ENCODE data around the gene IGF2R. TPM values are rescaled to one million over a fixed set of nuclear protein-coding genes. Genes with fewer than 3 reads are reported as not detected.

IGF2R gene
- total RNA-seq, 1 donor from 2014 or later, result 73.4 TPM

DNA sequence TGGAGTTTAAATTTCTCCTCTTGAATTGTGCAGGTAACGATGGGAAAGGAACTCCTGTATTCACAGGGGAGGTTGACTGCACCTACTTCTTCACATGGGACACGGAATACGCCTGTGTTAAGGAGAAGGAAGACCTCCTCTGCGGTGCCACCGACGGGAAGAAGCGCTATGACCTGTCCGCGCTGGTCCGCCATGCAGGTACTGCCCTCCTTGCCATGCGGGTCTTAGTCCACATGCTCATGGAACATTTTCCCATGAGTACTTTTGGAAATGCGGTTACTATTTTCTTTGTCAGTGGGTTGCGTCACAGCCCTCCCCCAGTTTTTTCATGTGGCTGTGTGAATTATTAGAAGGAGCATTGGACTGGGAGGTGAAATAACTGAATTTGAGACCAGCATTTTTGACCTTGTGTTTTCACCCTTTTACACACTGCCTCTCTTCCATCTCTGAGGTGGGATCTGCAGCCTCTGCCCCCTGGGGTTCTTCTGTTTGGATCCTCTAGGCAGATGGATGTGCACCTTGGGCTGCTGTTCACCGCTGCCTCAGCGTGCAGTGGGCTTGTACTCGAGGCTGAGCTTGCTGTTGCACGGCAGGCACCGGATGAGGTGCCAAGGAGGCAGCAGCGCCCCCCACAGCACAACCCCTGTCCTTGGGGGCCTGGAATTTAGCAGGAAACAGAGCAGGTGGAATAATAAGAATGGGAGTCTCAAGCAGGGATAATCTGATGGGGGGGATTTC, 71.8 kb downstream of the IGF2R start:
- peak in 1 of 2 donors; percentile 74 for DNase-seq (ENCODE audit: extremely low spot score in 2 of 2)
- TF ChIP-seq, protein P1, sequence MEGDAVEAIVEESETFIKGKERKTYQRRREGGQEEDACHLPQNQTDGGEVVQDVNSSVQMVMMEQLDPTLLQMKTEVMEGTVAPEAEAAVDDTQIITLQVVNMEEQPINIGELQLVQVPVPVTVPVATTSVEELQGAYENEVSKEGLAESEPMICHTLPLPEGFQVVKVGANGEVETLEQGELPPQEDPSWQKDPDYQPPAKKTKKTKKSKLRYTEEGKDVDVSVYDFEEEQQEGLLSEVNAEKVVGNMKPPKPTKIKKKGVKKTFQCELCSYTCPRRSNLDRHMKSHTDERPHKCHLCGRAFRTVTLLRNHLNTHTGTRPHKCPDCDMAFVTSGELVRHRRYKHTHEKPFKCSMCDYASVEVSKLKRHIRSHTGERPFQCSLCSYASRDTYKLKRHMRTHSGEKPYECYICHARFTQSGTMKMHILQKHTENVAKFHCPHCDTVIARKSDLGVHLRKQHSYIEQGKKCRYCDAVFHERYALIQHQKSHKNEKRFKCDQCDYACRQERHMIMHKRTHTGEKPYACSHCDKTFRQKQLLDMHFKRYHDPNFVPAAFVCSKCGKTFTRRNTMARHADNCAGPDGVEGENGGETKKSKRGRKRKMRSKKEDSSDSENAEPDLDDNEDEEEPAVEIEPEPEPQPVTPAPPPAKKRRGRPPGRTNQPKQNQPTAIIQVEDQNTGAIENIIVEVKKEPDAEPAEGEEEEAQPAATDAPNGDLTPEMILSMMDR (IDR thresholded peaks at IDR 0.05), result no peak
- no peak for TF ChIP-seq POLR2AphosphoS5 (IDR thresholded peaks at IDR 0.05; ENCODE audit: insufficient read depth in 1 of 2, low read depth in 1 of 2)
- TF ChIP-seq POLR2A (IDR thresholded peaks at IDR 0.05), result no peak
- intact Hi-C loops (cut with DNase I), result no loop called here
- Histone ChIP-seq H3K27me3 (no peaks in the 10 kb centered on the region), H3K4me3 (no peak overlapping the region), H3K36me3 (peaks cover 0 to 51% of the 10 kb centered on the region in 2 donors), H3K9me3 (no peaks in the 10 kb centered on the region), H3K4me1 (peaks cover 57% of the 10 kb centered on the region), H3K27ac (peak overlapping the region; percentile 52)

- no peaks in the 10 kb centered on the region for H3K27me3 ChIP-seq
- no peak overlapping the region for H3K4me3 ChIP-seq
- peaks cover 49% of the 10 kb centered on the region for H3K4me1 ChIP-seq
- peak in 1 of 2 donors; percentile 86 for DNase-seq (ENCODE audit: extremely low spot score in 2 of 2)
- intact Hi-C loops (cut with DNase I), result no loop called here
- peaks cover 0 to 59% of the 10 kb centered on the region in 2 donors for H3K36me3 ChIP-seq
- peak overlapping the region; percentile 52 for H3K27ac ChIP-seq
- no peaks in the 10 kb centered on the region for H3K9me3 ChIP-seq
- TF ChIP-seq POLR2A (IDR thresholded peaks at IDR 0.05), result no peak
- TF ChIP-seq, protein P1 (IDR thresholded peaks at IDR 0.05), result peak in 1 of 3 experiments; percentile 13
- TF ChIP-seq POLR2AphosphoS5 (IDR thresholded peaks at IDR 0.05; ENCODE audit: insufficient read depth in 1 of 2, low read depth in 1 of 2), result no peak
Measured at GRCh38 chr6:160041608-160042007, 72.7 kb downstream of the IGF2R start.

- TF ChIP-seq, protein P1 (IDR thresholded peaks at IDR 0.05), result no peak
- TF ChIP-seq POLR2AphosphoS5 (IDR thresholded peaks at IDR 0.05; ENCODE audit: insufficient read depth in 1 of 2, low read depth in 1 of 2), result peak in 1 of 2 donors; percentile 18
- peak overlapping the region in 1 of 2 donors; percentile 15 for H3K4me3 ChIP-seq
Measured at GRCh38 chr6:160042014-160042773, 73.3 kb downstream of the IGF2R start.

DNA sequence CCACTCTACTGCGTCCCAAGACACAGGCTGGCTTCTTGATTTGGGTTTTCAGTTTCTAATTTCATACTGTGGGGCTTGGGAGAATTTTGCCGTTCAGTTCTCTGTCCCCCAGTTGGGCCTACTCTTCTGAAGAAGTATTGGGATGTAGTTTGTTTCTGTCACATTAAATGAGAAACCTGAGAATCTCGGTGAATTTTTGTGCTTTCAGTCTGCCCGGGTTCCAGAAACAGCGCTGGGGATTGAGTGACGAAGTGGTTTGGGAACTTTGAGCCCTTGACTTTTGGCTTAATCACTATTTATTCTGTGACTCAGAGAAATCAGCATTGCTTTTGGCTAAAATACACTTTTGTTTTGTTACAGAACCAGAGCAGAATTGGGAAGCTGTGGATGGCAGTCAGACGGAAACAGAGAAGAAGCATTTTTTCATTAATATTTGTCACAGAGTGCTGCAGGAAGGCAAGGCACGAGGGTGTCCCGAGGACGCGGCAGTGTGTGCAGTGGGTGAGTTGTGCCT, 74.0 kb downstream of the IGF2R start:
- TF ChIP-seq POLR2A (IDR thresholded peaks at IDR 0.05) (no peak), POLR2AphosphoS5 (IDR thresholded peaks at IDR 0.05; ENCODE audit: insufficient read depth in 1 of 2, low read depth in 1 of 2) (no peak)
- TF ChIP-seq, protein P1 (IDR thresholded peaks at IDR 0.05), result no peak
- Histone ChIP-seq H3K9me3 (no peaks in the 10 kb centered on the region), H3K27ac (peak overlapping the region; percentile 52), H3K4me3 (peak overlapping the region in 1 of 2 donors; percentile 15), H3K27me3 (no peaks in the 10 kb centered on the region), H3K4me1 (peaks cover 38% of the 10 kb centered on the region), H3K36me3 (peaks cover 0 to 71% of the 10 kb centered on the region in 2 donors)
- intact Hi-C loops (cut with DNase I), result no loop called here
- DNase-seq (ENCODE audit: extremely low spot score in 2 of 2), result no peak

More at GRCh38 chr6:160042014-160042773, 73.3 kb downstream of the IGF2R start:
- H3K27me3 ChIP-seq, result no peaks in the 10 kb centered on the region
- peaks cover 0 to 65% of the 10 kb centered on the region in 2 donors for H3K36me3 ChIP-seq
- peak in 1 of 2 donors; percentile 82 for DNase-seq (ENCODE audit: extremely low spot score in 2 of 2)
- H3K27ac ChIP-seq, result peak overlapping the region; percentile 52
- intact Hi-C loops (cut with DNase I), result no loop called here
- H3K4me1 ChIP-seq, result peaks cover 44% of the 10 kb centered on the region
- no peaks in the 10 kb centered on the region for H3K9me3 ChIP-seq

Measured in vagina (tissue), 2 donors.